Measurements from ENCODE around the gene MSI2.
"Not testable (repeated sequence)": the region's sequence is repeated elsewhere in the genome, so short reads cannot be mapped to it uniquely, and the experiment has no call there.

The MSI2 gene

GRCh38 chr17:57609125-57609877 lies 353.0 kb downstream of the MSI2 start:
- DNase-seq, result no peak

DNA sequence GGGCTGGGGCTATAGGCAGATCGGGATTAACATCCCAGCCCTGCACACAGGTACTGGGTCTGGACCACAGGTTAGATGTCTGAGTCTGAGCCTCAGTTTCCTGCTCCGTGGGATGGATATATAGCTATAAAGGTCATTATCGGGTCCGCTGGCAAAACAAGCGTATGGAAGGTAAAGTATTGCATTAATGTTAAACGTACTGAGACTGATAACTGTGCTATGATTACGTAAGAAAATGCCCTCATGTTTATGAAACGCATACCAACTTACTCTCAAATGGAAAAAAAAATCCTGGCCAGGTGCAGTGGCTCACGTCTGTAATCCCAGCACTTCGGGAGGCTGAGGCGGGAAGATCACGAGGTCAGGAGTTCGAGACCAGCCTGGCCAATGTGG lies 353.6 kb downstream of the MSI2 start:
- no peak for DNase-seq

- no peak for DNase-seq
Measured at GRCh38 chr17:57612202-57613071, 356.1 kb downstream of the MSI2 start.

- DNase-seq, result no peak
Measured at GRCh38 chr17:57614742-57615141, 358.4 kb downstream of the MSI2 start.

GRCh38 chr17:57615836-57616757 lies 359.8 kb downstream of the MSI2 start:
- no peak for DNase-seq

DNA sequence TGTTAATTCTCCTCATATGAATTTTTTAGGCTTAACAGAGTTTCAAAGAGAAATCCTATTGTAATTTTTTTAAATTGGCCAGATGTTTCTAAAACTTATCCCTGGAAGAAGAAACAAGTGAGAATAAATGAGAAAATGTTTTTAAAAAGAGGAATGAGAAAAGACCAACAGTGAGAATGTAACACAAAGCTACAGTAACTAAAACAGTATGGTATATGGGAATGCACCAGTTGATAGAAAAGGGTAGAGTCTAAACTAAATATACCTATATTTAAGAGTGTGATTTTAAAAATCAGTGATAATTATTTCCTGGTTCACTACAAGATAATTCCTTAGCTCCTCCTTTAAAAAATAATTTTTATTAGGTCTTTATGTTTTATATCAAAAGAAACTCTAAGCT lies 360.9 kb downstream of the MSI2 start:
- no peak for DNase-seq

GRCh38 chr17:57619061-57619937 lies 363.0 kb downstream of the MSI2 start:
- DNase-seq, result no peak

DNA sequence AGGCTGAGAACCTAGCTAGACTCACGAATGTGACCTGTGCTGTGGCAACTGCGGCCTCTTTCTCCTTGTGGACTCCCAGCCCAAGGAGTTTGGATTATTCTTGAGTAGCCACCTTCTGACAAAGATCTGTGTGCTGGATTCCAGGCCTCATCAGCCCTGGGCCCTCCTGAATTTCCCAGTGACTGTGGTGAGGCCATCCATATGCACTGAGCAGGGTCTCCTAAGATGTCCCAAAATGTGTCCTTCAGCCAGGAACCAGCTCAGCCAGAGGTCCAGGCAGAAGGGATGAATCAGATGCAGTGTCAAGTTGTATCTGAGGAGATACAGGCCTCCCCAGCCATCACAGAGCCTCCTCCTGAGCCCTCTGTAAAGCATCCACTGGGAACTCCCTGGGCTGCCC lies 364.3 kb downstream of the MSI2 start:
- DNase-seq, result no peak

DNA sequence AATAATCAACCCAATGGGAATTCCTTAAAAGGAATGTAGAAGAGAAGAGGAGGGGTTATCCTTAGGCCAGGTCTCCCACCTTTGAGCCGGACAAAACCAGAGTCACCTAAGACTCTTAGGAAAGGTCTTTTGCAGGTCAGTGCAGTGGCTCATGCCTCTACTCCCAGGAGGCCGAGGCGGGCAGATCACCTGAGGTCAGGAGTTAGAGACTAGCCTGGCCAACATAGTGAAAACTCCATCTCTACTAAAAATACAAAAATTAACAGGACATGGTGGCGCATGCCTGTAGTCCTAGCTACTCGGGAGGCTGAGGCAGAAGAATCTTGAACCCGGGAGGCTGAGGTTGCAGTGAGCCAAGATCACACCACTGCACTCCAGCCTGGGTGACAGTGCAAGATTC lies 365.5 kb downstream of the MSI2 start:
- DNase-seq, result not testable (repeated sequence)

DNA sequence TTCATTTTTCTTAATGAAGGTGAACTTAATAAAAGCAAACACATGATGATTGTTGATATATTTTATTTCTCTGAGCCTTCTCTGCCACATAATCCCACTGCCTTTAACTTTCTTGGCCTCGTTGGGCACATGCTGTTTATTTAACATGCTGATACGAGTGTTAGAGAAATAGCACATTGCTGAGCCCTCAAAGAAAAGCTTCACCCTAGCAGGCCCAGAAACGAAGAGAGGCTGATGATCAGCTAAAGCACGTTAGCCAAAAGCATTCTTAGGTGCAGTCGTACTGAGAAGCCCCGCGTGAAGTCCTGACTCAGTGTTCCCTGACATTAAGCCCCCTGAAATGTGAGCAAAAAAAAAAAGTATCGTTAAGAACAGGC lies 366.0 kb downstream of the MSI2 start:
- DNase-seq, result no peak

DNA sequence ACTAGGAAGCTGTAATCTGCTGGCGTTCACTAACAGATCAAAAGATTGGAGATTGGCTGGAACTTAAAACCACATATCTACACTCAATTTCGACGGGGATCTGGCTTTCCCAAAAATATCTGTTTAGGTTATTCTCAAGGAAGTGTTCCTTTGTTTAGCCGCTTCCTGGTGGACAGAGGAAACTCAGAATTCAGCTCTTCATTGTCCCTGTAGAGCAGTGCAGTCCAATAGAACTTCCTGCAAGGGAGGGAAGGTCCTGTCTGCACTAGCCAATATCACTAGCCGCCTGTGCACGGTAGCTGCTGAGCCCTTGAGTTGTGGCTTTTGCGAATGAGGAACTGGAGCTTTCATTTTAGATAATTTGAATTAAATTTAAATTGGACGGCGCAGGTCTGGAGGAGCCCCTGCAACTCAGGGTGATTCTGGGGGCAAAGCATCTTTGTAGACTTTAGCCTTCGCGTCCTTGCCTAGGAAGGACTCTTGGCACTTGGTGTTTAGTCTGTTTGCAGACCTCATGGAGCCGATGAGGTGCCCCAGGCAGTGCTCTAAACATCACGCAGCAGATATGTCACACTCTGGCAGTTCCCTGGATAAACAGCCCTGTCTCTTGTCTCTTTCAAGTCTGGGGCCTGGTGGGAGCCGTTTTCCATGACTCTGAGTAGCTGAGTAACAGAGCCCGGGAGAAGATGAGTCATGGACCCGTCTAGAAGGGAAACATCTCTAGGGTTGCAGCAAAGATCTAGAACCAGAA lies 366.5 kb downstream of the MSI2 start:
- peak; percentile 36 to 55 for DNase-seq

DNA sequence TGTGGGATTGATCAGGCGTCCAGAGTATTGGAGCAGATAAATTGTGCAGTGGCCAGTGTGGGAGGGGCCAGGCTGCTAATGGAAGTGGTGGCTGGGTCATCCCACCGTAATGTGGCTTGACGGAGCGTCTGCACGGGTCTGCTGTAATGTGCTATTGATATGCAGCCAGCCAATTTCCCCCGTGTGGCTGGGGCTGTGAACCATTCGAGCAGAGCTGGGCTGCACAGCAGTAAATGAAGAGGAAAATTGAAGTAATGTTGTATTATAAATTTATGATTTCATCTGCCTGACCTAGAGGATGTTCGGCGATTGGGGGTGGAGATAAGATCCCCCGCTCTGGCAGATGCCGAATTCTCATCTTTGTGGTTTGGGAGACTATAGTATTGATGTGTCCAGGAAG lies 367.3 kb downstream of the MSI2 start:
- no peak for DNase-seq

DNA sequence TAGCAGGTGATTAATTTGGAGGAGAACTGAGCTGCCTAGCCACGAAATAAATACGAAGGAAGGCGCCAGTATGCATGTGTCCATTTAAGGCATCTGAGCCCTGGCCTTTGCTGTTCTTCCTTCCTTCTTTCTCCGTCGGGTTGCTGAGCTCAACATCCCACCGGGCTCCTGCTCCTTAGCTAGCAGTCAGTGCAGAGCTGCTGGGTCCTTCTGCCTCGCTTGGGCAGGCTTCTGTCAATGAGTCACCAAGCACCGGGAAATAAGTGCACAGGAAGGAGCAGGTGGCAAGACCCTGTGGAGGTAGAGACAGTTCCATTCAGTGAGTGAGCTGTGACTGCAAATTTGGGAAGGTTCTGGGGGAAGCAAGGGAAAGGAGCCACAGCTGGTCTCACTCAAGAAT lies 368.1 kb downstream of the MSI2 start:
- DNase-seq, result peak; percentile 59 to 72

DNA sequence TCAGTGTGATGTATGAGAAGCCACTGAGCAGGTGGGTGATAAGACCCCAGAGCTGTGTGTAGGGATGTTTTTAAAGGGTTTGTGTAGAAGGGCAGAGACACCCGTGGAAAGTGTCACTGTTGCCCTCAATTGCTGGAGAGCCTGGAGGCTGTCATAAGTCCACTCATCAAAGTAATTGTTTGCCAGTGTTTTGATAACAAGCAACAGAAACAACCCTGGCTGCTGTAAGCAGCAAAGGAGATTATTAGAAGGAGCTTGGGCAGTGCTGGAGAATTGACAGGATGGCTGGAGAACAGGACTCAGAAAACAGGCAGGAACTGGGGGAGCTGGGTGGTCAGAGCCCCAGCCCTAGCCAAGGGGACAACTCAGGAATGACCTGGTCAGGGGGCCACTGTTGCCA lies 369.2 kb downstream of the MSI2 start:
- no peak for DNase-seq

DNA sequence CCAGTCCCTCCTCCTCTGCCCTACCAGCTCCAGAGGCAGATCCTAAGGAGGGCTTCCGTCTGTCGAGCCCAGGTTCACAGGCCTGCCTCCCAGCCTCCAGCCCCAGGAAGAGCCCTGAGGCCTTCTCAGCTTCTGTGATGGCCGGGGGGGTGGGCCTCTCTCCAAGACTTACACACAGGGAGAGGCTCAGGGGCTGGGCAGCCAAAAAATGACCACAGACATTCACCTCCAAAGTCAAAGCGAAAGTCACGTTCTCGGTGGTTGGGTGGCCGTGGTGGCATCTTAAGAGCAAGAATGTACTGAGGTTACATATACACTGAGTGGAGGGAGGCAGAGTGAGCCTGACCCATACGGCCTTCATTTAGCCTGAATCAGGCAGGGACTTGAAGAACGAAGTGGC lies 369.6 kb downstream of the MSI2 start:
- no peak for DNase-seq

GRCh38 chr17:57626520-57627210 lies 370.3 kb downstream of the MSI2 start:
- DNase-seq, result no peak

GRCh38 chr17:57627591-57627990 lies 371.3 kb downstream of the MSI2 start:
- no peak for DNase-seq

DNA sequence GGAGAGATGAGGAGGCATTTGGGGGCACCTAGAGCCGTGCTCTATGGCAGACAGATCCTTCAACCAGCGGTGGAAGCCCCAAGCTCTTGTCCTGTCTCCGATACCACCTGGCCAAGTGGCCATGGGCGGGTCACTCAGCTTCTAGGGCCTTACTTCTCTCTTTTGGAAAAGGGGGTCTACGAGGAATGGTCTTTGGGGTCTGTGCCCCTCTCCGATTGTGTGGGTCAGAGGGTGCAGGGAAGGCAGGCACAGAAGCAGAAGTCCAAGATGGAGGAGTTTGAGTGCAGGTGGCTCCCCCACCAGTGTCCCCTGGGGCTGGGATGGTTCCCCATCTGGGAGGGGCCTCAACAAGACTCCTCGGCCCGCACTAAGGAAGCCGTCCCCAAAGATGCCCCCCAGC lies 372.1 kb downstream of the MSI2 start:
- no peak for DNase-seq

DNA sequence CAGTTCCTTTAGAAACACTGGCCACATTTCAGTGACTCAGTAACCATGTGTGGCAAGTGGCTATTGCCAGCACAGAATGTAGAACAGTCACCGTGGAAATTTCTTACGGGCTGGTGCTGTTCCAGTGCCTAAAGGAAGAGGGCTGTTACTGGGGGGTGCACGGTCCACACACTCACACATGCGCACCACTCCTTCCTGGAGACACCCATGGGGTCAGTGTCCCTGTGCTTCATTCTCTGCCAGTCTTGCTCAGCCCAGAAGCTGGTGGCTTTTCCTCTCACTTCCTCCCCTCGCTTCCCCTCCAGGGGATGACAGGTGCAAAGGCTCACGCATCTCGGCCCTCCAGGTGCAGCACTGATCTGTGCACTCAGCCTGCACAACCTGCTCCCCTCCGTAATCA lies 373.1 kb downstream of the MSI2 start:
- DNase-seq, result no peak

DNA sequence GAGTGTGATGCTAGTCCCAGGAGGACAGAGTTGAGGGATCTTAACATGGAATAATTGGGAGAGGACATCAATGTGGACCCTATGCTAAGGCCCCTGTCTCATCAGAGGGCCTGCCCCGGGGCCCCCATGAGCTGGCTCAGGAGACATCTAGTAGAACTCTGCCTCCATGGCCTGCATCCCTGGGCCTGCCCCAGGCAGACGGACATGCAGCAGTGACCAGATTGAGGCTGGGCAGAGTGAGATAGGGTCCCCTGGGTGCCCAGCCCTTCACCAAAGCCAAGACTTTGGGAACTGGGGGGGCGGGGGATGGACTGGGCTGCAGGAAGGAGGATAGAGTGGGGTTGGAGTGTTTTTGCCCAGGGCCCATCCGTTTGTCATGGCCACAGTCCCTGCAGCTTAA lies 373.6 kb downstream of the MSI2 start:
- DNase-seq, result no peak

DNA sequence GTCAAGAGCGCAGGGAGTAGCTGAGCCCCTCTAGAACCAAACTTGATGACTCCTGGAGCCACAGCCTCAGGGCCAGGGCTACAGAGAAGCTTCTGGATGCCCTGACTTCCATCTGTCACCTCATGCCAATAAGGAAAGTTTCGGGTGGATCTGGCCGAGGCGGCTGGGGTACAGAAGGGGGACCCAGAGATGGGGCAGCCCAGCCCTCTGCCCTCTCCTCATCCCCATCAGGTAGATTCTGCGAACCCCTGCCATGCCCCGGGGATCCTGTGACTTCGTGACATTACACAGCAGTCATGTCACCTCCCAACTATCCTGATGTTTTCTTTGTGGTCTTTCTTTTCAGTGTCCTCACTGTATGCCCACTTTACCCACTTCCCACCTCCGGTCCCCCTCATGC lies 374.4 kb downstream of the MSI2 start:
- no peak for DNase-seq

Measured in Kasumi-1 (cell line).